ENCODE results near the gene KIRREL3. TPM values are rescaled to one million over a fixed set of nuclear protein-coding genes. Genes with fewer than 3 reads are reported as not detected.

KIRREL3 gene
- total and polyA plus RNA-seq, 12 donors, result 0.13 to 0.58 (median 0.30) TPM

DNA sequence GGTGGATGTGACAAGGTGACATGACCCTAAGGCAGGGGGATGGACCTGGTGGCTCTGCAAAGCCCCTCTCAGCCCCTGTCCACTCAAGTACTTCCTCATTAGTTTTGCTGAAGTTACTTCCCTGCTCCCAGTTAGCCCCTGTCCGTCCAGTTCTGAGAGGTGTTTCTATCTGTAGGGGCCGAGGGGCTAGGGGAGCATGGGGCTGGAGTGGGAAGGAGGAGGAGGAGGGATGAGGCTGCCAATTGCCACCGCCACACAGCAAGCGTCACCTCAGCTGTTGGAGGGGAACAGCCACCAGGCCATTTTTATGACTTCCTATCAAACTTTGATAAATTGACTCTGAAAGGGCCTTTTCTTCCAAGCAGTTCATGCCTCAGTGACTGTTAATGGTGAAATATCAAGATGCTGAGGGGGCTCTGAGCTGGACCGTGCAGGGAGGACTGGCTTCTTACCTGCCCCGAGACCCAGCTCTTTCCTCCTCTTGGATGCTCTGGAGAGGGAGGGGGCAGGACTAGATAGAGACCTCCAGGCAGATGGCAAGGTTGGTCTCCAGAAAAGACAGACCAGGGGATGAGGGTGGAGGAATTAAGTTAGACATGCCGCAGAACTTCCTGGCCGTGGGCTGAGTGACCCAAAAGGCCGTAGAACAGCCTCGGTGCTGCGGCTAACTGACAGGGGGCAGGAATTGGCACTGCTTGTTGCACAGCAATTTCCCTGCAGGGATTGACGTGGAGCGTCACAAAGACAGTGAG lies 508.1 kb downstream of the KIRREL3 start:
- no peak for TF ChIP-seq CTCF (IDR thresholded peaks at IDR 0.05)
- Histone ChIP-seq H3K4me1 (no peaks in the 10 kb centered on the region), H3K9me3 (no peaks in the 10 kb centered on the region), H3K4me3 (no peak overlapping the region), H3K36me3 (no peaks in the 10 kb centered on the region), H3K27ac (no peak overlapping the region), H3K27me3 (peaks cover 0 to under 1% (median 0%) of the 10 kb centered on the region in 7 donors)
- 86% methylated on average over 13 of the region's 13 CpGs for WGBS, 2 donors
- DNase-seq (no peak), ATAC-seq (no peak)
- intact Hi-C loops (cut with DNase I), result no loop called here

DNA sequence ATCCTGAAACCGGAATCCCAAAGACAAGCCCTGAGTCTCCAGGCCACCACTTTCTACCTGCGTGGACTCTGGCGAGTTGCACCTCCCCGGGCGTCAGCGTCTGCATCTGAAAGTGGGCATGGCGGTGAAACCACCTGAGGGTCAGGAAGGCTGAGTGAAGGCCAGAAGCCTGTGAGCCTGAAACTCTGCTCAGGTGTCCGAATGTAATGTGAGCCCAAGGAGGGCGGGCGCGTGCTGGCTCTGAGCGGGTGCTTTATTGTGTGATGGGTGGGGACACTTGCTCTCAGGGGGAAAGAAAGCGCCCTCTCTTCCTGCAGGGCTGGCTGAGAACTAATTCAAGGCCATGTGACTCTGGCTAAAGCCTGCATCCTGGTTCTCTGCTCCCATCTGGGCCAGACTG lies 509.5 kb downstream of the KIRREL3 start:
- TF ChIP-seq CTCF (IDR thresholded peaks at IDR 0.05), result no peak

DNA sequence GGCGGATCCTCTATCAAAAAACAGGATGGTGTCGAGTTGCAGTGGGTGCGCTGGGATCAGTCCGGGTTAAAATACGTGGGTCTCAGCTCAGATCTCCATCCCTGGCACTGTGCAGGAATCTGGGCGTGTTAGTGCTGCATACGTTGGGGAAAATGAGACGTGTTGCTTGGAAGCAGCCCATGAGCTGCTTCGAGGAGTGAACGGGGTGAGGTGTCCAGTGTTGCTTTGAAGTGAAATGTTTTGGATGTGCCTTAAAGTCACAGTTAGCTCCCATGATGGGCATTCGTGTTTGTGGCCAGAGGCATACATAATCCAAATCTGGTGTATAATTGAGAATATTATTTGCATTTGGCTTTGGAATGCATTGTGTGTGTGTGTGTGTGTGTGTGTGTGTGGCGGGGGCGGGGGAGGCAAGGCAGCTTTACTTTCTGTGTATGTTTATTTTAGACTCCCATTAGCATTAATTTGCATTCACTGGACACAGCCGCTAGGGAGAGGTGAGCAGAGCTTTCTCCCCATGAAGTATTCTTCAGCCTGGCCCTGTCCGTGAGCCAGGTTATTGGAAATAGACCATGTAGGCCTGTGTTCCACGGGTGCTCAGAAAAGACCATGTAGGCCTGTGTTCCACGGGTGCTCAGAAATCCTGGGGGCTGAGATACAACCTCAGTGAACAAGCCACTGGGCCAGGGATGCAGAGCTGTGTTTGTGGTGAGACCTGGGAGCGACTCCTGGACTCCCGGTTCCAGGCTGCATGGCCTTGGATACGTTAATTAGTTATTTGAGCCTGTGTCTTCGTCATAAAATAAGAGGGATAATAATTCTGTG lies 510.5 kb downstream of the KIRREL3 start:
- Histone ChIP-seq H3K36me3 (no peaks in the 10 kb centered on the region), H3K4me1 (peaks cover 0 to 6% (median 0%) of the 10 kb centered on the region in 9 donors), H3K27ac (no peak overlapping the region), H3K27me3 (peaks cover 0 to 4% (median 0%) of the 10 kb centered on the region in 7 donors), H3K9me3 (no peaks in the 10 kb centered on the region), H3K4me3 (no peak overlapping the region)
- DNase-seq (no peak), ATAC-seq (no peak)
- TF ChIP-seq CTCF (IDR thresholded peaks at IDR 0.05), result no peak
- intact Hi-C loops (cut with DNase I), result no loop called here
- 78 to 80% methylated on average over 21 of the region's 21 CpGs for WGBS, 2 donors

More for the DNA sequence above, 509.5 kb downstream of the KIRREL3 start:
- H3K36me3 ChIP-seq, result no peaks in the 10 kb centered on the region
- no peaks in the 10 kb centered on the region for H3K4me1 ChIP-seq
- peaks cover 0 to under 1% (median 0%) of the 10 kb centered on the region in 7 donors for H3K27me3 ChIP-seq
- ATAC-seq (no peak), DNase-seq (no peak)
- WGBS, 2 donors, result 71 to 75% methylated on average over 13 of the region's 13 CpGs
- intact Hi-C loops (cut with DNase I), result no loop called here
- no peak overlapping the region for H3K4me3 ChIP-seq
- no peaks in the 10 kb centered on the region for H3K9me3 ChIP-seq
- H3K27ac ChIP-seq, result no peak overlapping the region

DNA sequence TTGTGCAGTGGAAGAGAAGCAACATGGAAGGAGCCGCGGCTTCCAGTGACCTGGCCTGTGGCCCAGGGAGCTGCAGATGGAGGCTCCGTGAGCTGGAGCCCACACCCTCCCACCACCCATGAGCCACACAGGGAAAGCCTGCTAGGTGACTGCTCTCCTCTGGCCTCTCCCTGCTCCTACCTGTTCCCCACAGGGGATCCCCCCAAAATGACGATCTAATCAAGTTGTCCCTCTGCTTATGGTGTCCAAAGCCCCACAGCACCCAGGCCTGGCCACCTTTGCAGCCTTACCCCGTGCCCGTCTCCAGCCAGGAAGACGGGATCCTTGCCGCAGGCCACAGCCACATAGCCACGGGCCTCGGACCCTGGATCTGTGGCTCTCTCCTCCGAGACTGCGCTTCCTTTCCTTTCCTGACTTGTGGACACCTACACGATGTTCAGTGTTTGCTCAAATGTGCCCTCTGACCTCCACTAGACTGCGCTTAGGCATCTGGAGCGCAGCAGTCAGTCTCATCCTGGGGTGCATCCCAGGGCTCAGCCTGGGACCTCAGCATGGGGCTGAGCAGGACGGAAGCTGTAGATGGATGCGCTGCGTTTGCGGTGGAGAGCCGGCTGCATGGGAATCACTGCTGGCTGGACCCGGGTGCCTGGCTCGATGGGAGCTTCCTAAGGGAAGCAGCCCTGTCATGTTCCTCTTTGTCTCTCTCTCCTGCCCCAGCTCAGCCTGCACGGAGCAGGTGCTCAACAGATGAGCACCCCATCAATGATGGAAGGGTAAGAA lies 511.8 kb downstream of the KIRREL3 start:
- ATAC-seq (no peak), DNase-seq (no peak)
- H3K36me3 ChIP-seq, result no peaks in the 10 kb centered on the region
- no peaks in the 10 kb centered on the region for H3K9me3 ChIP-seq
- H3K4me1 ChIP-seq, result peaks cover 0 to 6% (median 0%) of the 10 kb centered on the region in 9 donors
- no peak for TF ChIP-seq CTCF (IDR thresholded peaks at IDR 0.05)
- no peak overlapping the region for H3K27ac ChIP-seq
- H3K27me3 ChIP-seq, result peaks cover 0 to 4% (median 0%) of the 10 kb centered on the region in 7 donors
- intact Hi-C loops (cut with DNase I), result no loop called here
- H3K4me3 ChIP-seq, result no peak overlapping the region
- WGBS, 2 donors, result 88 to 91% methylated on average over 23 of the region's 23 CpGs
